ENCODE measurements around the gene FLYWCH1. TPM values are rescaled to one million over a fixed set of nuclear protein-coding genes. Genes with fewer than 3 reads are reported as not detected.

Gene FLYWCH1
- total and polyA plus RNA-seq, 10 of the 15 experiments (the other 5 are each of a cell fraction or from before 2014, with no cell fraction given) = 0.47 to 33.8 (median 11.2) TPM

- ATAC-seq = no peak
- Histone ChIP-seq H3K4me1 (ENCODE audit: control insufficient read depth, insufficient read depth, low read length) (peaks cover 3% of the 10 kb centered on the region; the same call in 1 of the 2 replicates), H3K27ac (ENCODE audit: control insufficient read depth, insufficient read depth) (no peak overlapping the region; the same call in 1 of the 2 replicates), H3K27me3 (replicated peaks in 1 of 2; ENCODE audit: control insufficient read depth in 2 of 2, insufficient read depth in 2 of 2, low read length in 1 of 2) (no peaks in the 10 kb centered on the region), H3K79me2 (ENCODE audit: control insufficient read depth, insufficient read depth, low read length) (peaks cover 9% of the 10 kb centered on the region), H3K9ac (ENCODE audit: control insufficient read depth, insufficient read depth, low read length) (no peak overlapping the region), H2AFZ (ENCODE audit: control insufficient read depth, low read depth, low read length) (no peak overlapping the region), H3K4me2 (ENCODE audit: control insufficient read depth, insufficient read depth) (no peak overlapping the region), H3K4me3 (no peak overlapping the region), H4K20me1 (ENCODE audit: control insufficient read depth, insufficient read depth) (no peaks in the 10 kb centered on the region), H3K36me3 (ENCODE audit: control insufficient read depth in 2 of 2, insufficient read depth in 2 of 2, low read length in 1 of 2) (peaks cover 0 to 2% of the 10 kb centered on the region in 2 experiments; a peak in 1 of 4 replicates), H3K9me3 (replicated peaks; ENCODE audit: control insufficient read depth, insufficient read depth, low read length) (no peaks in the 10 kb centered on the region)
- DNase-seq (ENCODE audit: low read depth, low spot score) = no peak
- WGBS (ENCODE audit: insufficient coverage, insufficient replicate concordance, low lambda C conversion rate, missing lambda C conversion rate) = 96% methylated on average over 13 of the region's 13 CpGs
- in situ Hi-C loops (cut with MboI) (no loop called here), intact Hi-C loops (cut with micrococcal nuclease; ENCODE audit: unreplicated experiment) (no loop called here)
- no TSS peak for BruUV-seq (replicated peaks)
- ChIA-PET CTCF (interaction anchor here (0.6 to 7.2 kb wide), 4 partner anchors 9 to 121 kb away, joined by 3 to 80 read pairs (median 12); no protein-coding TSS in a partner anchor), RAD21 (ENCODE audit: unreplicated experiment) (interaction anchor here (1.5 kb wide), 1 partner anchor 12 kb away, joined by 3 read pairs; no protein-coding TSS in a partner anchor), SMC1A (ENCODE audit: uncharacterized antibody, unreplicated experiment) (no interaction called here), POLR2A (interaction anchor here (0.6 kb wide), 1 partner anchor 39 kb away, joined by 3 read pairs; no protein-coding TSS in a partner anchor)
- no peak for FAIRE-seq
- TF ChIP-seq ZNF592 (IDR thresholded peaks at IDR 0.05) = no peak
- no peak for TF ChIP-seq PBX3 (IDR thresholded peaks at IDR 0.05; ENCODE audit: insufficient replicate concordance, low read depth, low read length)
- no peak for TF ChIP-seq BACH1 (IDR thresholded peaks at IDR 0.05; ENCODE audit: borderline replicate concordance)
- no peak for TF ChIP-seq BCL3 (IDR thresholded peaks at IDR 0.05; ENCODE audit: borderline replicate concordance, insufficient read depth, low read depth, low read length, poor library complexity, severe bottlenecking)
- no peak for TF ChIP-seq MTA2 (IDR thresholded peaks at IDR 0.05; ENCODE audit: low read depth)
- TF ChIP-seq MEF2A (IDR thresholded peaks at IDR 0.05; ENCODE audit: insufficient read depth, low read depth, low read length) = no peak
- TF ChIP-seq SMARCA5 (IDR thresholded peaks at IDR 0.05) = no peak
- no peak for TF ChIP-seq YY1 (IDR thresholded peaks at IDR 0.05; ENCODE audit: low read depth, low read length)
- TF ChIP-seq NFYB (IDR thresholded peaks at IDR 0.05; ENCODE audit: insufficient read depth, low read depth, low read length) = no peak
- TF ChIP-seq EGR1 (IDR thresholded peaks at IDR 0.05; ENCODE audit: borderline replicate concordance in 1 of 2, low read depth in 2 of 2, low read length in 2 of 2) = no peak
Measured at GRCh38 chr16:2915196-2915929, 3.6 kb downstream of the FLYWCH1 start.
